GM04503 (cell line): Measurements from ENCODE around the gene PRDM16.

Source experiments
- DNase-seq: peaks from one replicate; pipeline ENCODE4 v3.0.0-alpha.2; 2012; ENCODE audit warnings: low read depth

Gene PRDM16

GRCh38 chr1:3356827-3357460, 287.9 kb downstream of the PRDM16 start:
- no peak for DNase-seq

GRCh38 chr1:3357526-3358297, 288.7 kb downstream of the PRDM16 start:
- no peak for DNase-seq

GRCh38 chr1:3359351-3359750, 290.3 kb downstream of the PRDM16 start:
- DNase-seq: no peak

- DNase-seq: no peak
Measured at GRCh38 chr1:3359756-3360440, 290.9 kb downstream of the PRDM16 start.

- DNase-seq: no peak
Measured at GRCh38 chr1:3360646-3361257, 291.7 kb downstream of the PRDM16 start.

- DNase-seq: no peak
Measured at GRCh38 chr1:3363023-3363422, 294.0 kb downstream of the PRDM16 start.

GRCh38 chr1:3363756-3364155, 294.8 kb downstream of the PRDM16 start:
- DNase-seq: no peak

- DNase-seq: no peak
Measured at GRCh38 chr1:3364551-3364950, 295.5 kb downstream of the PRDM16 start.

- no peak for DNase-seq
Measured at GRCh38 chr1:3364983-3365382, 296.0 kb downstream of the PRDM16 start.

- no peak for DNase-seq
Measured at GRCh38 chr1:3365523-3366125, 296.6 kb downstream of the PRDM16 start.

- no peak for DNase-seq
Measured at GRCh38 chr1:3366126-3367051, 297.4 kb downstream of the PRDM16 start.

GRCh38 chr1:3367376-3367775, 298.4 kb downstream of the PRDM16 start:
- no peak for DNase-seq

GRCh38 chr1:3368059-3368458, 299.1 kb downstream of the PRDM16 start:
- DNase-seq: no peak

- DNase-seq: peak; percentile 9
Measured at GRCh38 chr1:3368711-3369445, 299.9 kb downstream of the PRDM16 start.

- DNase-seq: peak; percentile 91
Measured at GRCh38 chr1:3369446-3370076, 300.6 kb downstream of the PRDM16 start.

GRCh38 chr1:3370856-3371703, 302.1 kb downstream of the PRDM16 start:
- DNase-seq: no peak

GRCh38 chr1:3372317-3372716, 303.3 kb downstream of the PRDM16 start:
- DNase-seq: no peak

GRCh38 chr1:3373175-3373574, 304.2 kb downstream of the PRDM16 start:
- no peak for DNase-seq
